CD14-positive monocyte (primary cell): ENCODE measurements around the gene KAT2B. TPM values are rescaled to one million over a fixed set of nuclear protein-coding genes. Genes with fewer than 3 reads are reported as not detected.

ENCODE experiments used
- DNase-seq, 3 donors: peaks; one replicate each; pipeline ENCODE4 v3.0.0-alpha.2; 2011 to 2022
- H2AFZ ChIP-seq: 2 replicates; pipeline ENCODE4 v1.6.0; 2012; ENCODE audit warnings: mild to moderate bottlenecking, low read depth, low read length, inconsistent platforms; ENCODE audit not compliant: insufficient read depth, poor library complexity, severe bottlenecking
- H3K27ac ChIP-seq, 2 donors: 1 replicate in 1 of 2; 2 replicates in 1 of 2; pipeline ENCODE4 v1.5.1; 2012 to 2013; ENCODE audit warnings: low read length in 2 of 2, control low read depth in 1 of 2, inconsistent platforms in 1 of 2, low read depth in 1 of 2, mild to moderate bottlenecking in 1 of 2
- H3K27me3 ChIP-seq, 2 donors: one replicate each; pipeline versions ENCODE4 v1.6.0 to v1.6.1; 2011 to 2013; ENCODE audit warnings: low read length in 2 of 2; ENCODE audit not compliant: control insufficient read depth in 2 of 2, insufficient read depth in 2 of 2
- H3K36me3 ChIP-seq, 2 donors: replicated peaks in 1 of 2; 1 replicate in 1 of 2; 2 replicates in 1 of 2; pipeline versions ENCODE4 v1.5.1 to v1.6.1; 2012 to 2013; ENCODE audit warnings: low read length in 2 of 2, control low read depth in 1 of 2, inconsistent platforms in 1 of 2, mild to moderate bottlenecking in 1 of 2; ENCODE audit not compliant: insufficient read depth in 2 of 2, control insufficient read depth in 1 of 2
- H3K4me1 ChIP-seq, 2 donors: 1 replicate in 1 of 2; 2 replicates in 1 of 2; pipeline versions ENCODE4 v1.5.1 to v1.6.1; 2012 to 2013; ENCODE audit warnings: low read length in 2 of 2, control low read depth in 1 of 2, inconsistent platforms in 1 of 2, mild to moderate bottlenecking in 1 of 2, moderate library complexity in 1 of 2; ENCODE audit not compliant: insufficient read depth in 2 of 2, control insufficient read depth in 1 of 2
- H3K4me2 ChIP-seq: replicated peaks from 2 replicates; pipeline ENCODE3; 2012; ENCODE audit warnings: low read length, moderate library complexity, mild to moderate bottlenecking; ENCODE audit not compliant: poor library complexity, severe bottlenecking; ENCODE audit errors: extremely low read depth
- H3K4me3 ChIP-seq, 3 experiments: fragments of 200-600 bp in 1 of 3; sonication (generic) in 1 of 3; replicated peaks in 1 of 3; 1 replicate in 2 of 3; 2 replicates in 1 of 3; pipeline ENCODE4 v1.5.1; 2011 to 2013; ENCODE audit warnings: low read length in 3 of 3, mild to moderate bottlenecking in 3 of 3, control low read depth in 2 of 3, low read depth in 2 of 3, inconsistent platforms in 1 of 3, moderate library complexity in 1 of 3
- H3K79me2 ChIP-seq: 2 replicates; pipeline ENCODE4 v1.6.0; 2012; ENCODE audit warnings: mild to moderate bottlenecking, control low read depth, inconsistent platforms, low read length, moderate library complexity; ENCODE audit not compliant: insufficient read depth
- H3K9ac ChIP-seq: 2 replicates; pipeline ENCODE4 v1.6.0; 2017; ENCODE audit warnings: low read length, mild to moderate bottlenecking; ENCODE audit not compliant: insufficient read depth, poor library complexity, severe bottlenecking
- H3K9me3 ChIP-seq, 2 donors: replicated peaks in 1 of 2; 1 replicate in 1 of 2; 2 replicates in 1 of 2; pipeline versions ENCODE4 v1.5.1 to v1.6.1; 2012 to 2013; ENCODE audit warnings: low read length in 2 of 2, control low read depth in 1 of 2; ENCODE audit not compliant: control insufficient read depth in 1 of 2, insufficient read depth in 1 of 2
- H4K20me1 ChIP-seq: 2 replicates; pipeline ENCODE4 v1.6.0; 2012; ENCODE audit warnings: mild to moderate bottlenecking, low read length, control low read depth, moderate library complexity; ENCODE audit not compliant: insufficient read depth
- H3K27ac Mint-ChIP-seq, 7 donors: one replicate each; pipeline ENCODE4 v1.8.0; 2020; ENCODE audit warnings: mild to moderate bottlenecking in 7 of 7, mixed read lengths in 7 of 7, moderate library complexity in 6 of 7, inconsistent platforms in 2 of 7
- H3K27me3 Mint-ChIP-seq, 3 donors: one replicate each; pipeline ENCODE4 v1.8.0; 2021 to 2022; ENCODE audit warnings: low read depth in 3 of 3, mild to moderate bottlenecking in 3 of 3, mixed read lengths in 3 of 3, moderate library complexity in 3 of 3, inconsistent platforms in 1 of 3
- H3K36me3 Mint-ChIP-seq, 2 donors: one replicate each; pipeline ENCODE4 v1.8.0; 2020; ENCODE audit warnings: mixed read lengths in 2 of 2, inconsistent platforms in 1 of 2, mild to moderate bottlenecking in 1 of 2
- H3K4me1 Mint-ChIP-seq: one replicate; pipeline ENCODE4 v1.8.0; 2020; ENCODE audit warnings: mild to moderate bottlenecking, mixed read lengths
- H3K4me3 Mint-ChIP-seq, 2 donors: one replicate each; pipeline ENCODE4 v1.8.0; 2020; ENCODE audit warnings: mild to moderate bottlenecking in 2 of 2, mixed read lengths in 2 of 2, moderate library complexity in 1 of 2
- H3K9me3 Mint-ChIP-seq, 7 donors: one replicate each; pipeline ENCODE4 v1.8.0; 2020 to 2022; ENCODE audit warnings: mixed read lengths in 7 of 7, mild to moderate bottlenecking in 6 of 7, moderate library complexity in 6 of 7, inconsistent platforms in 2 of 7
- WGBS: methylation state at CpG from one replicate; pipeline ENCODE4 v1.1.5; 2013; ENCODE audit warnings: missing lambda C conversion rate; ENCODE audit not compliant: insufficient coverage; 5-methylcytosine and 5-hydroxymethylcytosine counted together
- intact Hi-C, 2 donors: fragments of 100-400 bp; cut with micrococcal nuclease; formaldehyde crosslinking; loops; one replicate each; pipeline versions ENCODE4 v1.15.0 to v1.15.1; 2023
- polyA plus RNA-seq, 3 donors: library from polyadenylated mRNA; depleted of rRNA in 1 of 3; unstranded in 2 of 3; stranded (reverse) in 1 of 3; fragments of 300-500 nt in 2 of 3; fragments of >200 nt in 1 of 3; fragmentation: Illumina TruSeq in 2 of 3; gene quantifications; 1 replicate in 2 of 3; 2 replicates in 1 of 3; pipeline ENCODE4 v1.2.3, GENCODE V29; 2012 to 2021
- TF ChIP-seq, protein P1 (sequence below): fragments of 200-600 bp; IDR thresholded peaks from one replicate; pipeline ENCODE4 v1.8.0; 2022; ENCODE audit warnings: antibody characterized with exemption, mild to moderate bottlenecking

The KAT2B gene
- polyA plus RNA-seq, 3 donors: 2.7 to 14.6 (median 3.5) TPM

DNA sequence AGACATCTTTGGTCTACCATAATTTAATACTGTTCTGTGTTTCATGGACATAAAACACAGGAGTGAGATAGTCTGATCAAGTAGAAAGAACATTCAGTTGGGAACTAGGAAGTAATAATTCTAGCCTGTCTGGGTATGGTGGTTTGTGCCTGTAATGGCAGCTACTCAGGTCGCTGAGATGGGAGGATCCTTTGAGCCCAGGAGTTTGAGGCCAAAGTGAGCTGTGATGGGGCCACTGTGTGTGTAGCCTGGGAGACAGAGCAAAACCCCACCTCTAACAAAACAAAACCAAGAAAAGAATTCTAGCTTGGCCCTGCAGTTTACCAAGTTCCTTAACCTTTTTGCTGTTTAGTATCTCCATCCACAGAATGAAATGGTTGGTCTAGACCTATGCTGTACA, 36.8 kb downstream of the KAT2B start:
- H3K36me3 ChIP-seq: peaks cover 8 to 32% of the 10 kb centered on the region in 2 donors
- no peaks in the 10 kb centered on the region for H3K27me3 ChIP-seq
- peaks cover 8% of the 10 kb centered on the region for H3K4me1 Mint-ChIP-seq
- intact Hi-C loops: loop anchor here in 1 of 2 donors (5.0 kb wide), 1 partner anchor 35 kb away; the partner anchor contains the start of gene KAT2B
- H3K4me1 ChIP-seq: no peaks in the 10 kb centered on the region
- H4K20me1 ChIP-seq: peaks cover 5% of the 10 kb centered on the region
- no peaks in the 10 kb centered on the region for H3K9me3 Mint-ChIP-seq
- H3K27ac ChIP-seq: no peak overlapping the region
- no peak for DNase-seq
- H3K79me2 ChIP-seq: no peaks in the 10 kb centered on the region
- no peaks in the 10 kb centered on the region for H3K27me3 Mint-ChIP-seq
- H2AFZ ChIP-seq: no peak overlapping the region
- H3K36me3 Mint-ChIP-seq: peaks cover 45 to 51% of the 10 kb centered on the region in 2 donors
- TF ChIP-seq, protein P1, sequence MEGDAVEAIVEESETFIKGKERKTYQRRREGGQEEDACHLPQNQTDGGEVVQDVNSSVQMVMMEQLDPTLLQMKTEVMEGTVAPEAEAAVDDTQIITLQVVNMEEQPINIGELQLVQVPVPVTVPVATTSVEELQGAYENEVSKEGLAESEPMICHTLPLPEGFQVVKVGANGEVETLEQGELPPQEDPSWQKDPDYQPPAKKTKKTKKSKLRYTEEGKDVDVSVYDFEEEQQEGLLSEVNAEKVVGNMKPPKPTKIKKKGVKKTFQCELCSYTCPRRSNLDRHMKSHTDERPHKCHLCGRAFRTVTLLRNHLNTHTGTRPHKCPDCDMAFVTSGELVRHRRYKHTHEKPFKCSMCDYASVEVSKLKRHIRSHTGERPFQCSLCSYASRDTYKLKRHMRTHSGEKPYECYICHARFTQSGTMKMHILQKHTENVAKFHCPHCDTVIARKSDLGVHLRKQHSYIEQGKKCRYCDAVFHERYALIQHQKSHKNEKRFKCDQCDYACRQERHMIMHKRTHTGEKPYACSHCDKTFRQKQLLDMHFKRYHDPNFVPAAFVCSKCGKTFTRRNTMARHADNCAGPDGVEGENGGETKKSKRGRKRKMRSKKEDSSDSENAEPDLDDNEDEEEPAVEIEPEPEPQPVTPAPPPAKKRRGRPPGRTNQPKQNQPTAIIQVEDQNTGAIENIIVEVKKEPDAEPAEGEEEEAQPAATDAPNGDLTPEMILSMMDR: no peak
- no CpG with 5 or more reads among the region's 1 CpG for WGBS
- no peak overlapping the region for H3K4me2 ChIP-seq
- peak overlapping the region in 2 of 7 donors; percentile 17 to 26 for H3K27ac Mint-ChIP-seq
- H3K9ac ChIP-seq: no peak overlapping the region
- no peak overlapping the region for H3K4me3 Mint-ChIP-seq
- H3K4me3 ChIP-seq: no peak overlapping the region
- H3K9me3 ChIP-seq: no peaks in the 10 kb centered on the region

DNA sequence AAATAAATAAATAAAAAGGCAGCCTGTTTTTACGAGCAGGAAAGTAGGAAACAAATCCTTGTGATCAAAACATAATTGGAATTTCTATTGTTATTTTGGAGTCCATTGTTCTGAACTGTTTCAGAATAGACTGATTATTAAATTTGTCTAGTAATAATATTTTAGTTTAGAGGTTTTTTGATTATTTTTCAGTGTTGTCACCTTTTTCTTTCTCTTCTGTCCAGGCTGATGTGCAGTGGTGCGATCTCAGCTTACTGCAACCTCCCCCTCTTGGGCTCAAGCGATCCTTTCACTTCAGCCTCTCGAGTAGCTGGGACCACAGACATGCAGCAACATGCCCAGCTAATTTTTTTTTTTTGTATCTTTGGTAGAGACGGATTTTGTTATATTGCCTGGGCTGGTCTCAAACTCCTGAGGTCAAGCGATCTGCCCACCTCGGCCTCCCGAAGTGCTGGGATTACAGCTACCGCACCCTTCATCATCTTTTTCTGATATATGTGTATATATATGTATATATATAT, 38.0 kb downstream of the KAT2B start:
- Histone ChIP-seq H3K4me1 (no peaks in the 10 kb centered on the region), H3K27ac (no peak overlapping the region), H3K79me2 (no peaks in the 10 kb centered on the region), H3K27me3 (no peaks in the 10 kb centered on the region), H4K20me1 (no peaks in the 10 kb centered on the region), H2AFZ (no peak overlapping the region), H3K4me3 (no peak overlapping the region), H3K4me2 (no peak overlapping the region), H3K9ac (no peak overlapping the region), H3K9me3 (no peaks in the 10 kb centered on the region), H3K36me3 (peaks cover 4 to 20% of the 10 kb centered on the region in 2 donors)
- Mint-ChIP-seq H3K27me3 (no peaks in the 10 kb centered on the region), H3K36me3 (peaks cover 37 to 44% of the 10 kb centered on the region in 2 donors), H3K4me3 (no peak overlapping the region), H3K27ac (peak overlapping the region in 2 of 7 donors; percentile 11 to 54), H3K9me3 (no peaks in the 10 kb centered on the region), H3K4me1 (peaks cover 8% of the 10 kb centered on the region)
- TF ChIP-seq, protein P1: no peak
- no peak for DNase-seq
- intact Hi-C loops: loop anchor here in 1 of 2 donors (2.0 to 5.0 kb wide), 2 partner anchors 36 to 47 kb away; partner anchors contain the start of gene KAT2B
- WGBS: no CpG with 5 or more reads among the region's 9 CpGs
